ENCODE data around the gene PELO.

PELO gene

DNA sequence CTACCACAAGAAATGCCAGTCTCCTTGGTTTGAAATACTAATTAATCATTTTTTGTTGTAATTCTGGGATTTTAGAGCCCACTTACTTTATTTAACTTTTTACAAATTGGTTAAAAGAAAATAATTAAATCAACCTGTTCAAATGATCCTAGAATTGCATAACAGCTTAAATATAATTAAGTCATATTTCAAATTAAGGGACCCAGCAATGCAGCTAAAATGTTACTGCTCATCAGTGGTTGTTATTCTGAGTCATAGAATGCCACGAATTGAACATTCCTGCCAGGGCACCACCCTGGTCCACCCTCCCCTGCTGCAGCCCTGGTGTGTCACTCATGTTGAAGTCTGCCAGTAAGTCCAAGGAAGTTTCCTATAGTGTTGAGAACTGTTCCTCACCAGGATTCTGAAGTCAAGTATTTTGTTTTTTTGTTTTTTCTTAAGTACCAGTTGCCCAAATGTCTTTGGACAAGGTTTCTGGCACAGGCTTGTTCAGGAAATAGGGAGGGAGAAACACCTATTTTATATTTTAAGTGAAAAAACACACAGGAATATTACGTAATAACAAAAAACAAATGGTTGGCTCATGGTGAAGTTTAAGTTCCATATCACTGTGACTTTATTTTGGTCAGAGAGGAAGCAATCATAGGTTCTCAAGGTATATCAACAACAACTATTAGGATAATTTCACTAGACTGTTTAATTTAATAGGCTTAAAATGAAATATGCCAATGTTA lies 4.3 kb upstream of the PELO start:
- TF ChIP-seq EZH2phosphoT487 (conservative IDR thresholded peaks at IDR 0.05; ENCODE audit: low read length), result no peak
- TF ChIP-seq, protein P1, sequence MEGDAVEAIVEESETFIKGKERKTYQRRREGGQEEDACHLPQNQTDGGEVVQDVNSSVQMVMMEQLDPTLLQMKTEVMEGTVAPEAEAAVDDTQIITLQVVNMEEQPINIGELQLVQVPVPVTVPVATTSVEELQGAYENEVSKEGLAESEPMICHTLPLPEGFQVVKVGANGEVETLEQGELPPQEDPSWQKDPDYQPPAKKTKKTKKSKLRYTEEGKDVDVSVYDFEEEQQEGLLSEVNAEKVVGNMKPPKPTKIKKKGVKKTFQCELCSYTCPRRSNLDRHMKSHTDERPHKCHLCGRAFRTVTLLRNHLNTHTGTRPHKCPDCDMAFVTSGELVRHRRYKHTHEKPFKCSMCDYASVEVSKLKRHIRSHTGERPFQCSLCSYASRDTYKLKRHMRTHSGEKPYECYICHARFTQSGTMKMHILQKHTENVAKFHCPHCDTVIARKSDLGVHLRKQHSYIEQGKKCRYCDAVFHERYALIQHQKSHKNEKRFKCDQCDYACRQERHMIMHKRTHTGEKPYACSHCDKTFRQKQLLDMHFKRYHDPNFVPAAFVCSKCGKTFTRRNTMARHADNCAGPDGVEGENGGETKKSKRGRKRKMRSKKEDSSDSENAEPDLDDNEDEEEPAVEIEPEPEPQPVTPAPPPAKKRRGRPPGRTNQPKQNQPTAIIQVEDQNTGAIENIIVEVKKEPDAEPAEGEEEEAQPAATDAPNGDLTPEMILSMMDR (IDR thresholded peaks at IDR 0.05; ENCODE audit: insufficient read depth, low read length, poor library complexity, severe bottlenecking), result no peak
- H3K4me2 ChIP-seq (ENCODE audit: low read depth, low read length, poor library complexity, severe bottlenecking), result no peak overlapping the region

DNA sequence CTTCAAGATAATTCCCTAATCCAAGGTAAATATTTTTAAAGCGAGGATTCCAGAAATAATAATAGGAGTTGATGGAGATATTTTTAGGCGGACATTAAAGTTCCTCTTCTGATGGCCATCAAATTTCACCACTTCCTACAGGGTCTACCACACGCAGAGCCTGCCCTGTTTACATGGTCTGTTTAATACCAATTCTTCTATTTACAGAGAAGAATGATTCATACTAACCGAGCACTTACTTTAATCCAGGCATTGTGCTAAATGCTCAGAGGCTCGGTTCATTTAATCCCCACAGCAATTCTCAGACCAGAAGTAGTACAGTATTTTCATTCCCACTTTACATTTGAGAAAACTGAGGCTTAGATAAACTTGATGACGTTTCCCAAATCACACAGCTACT lies 3.0 kb upstream of the PELO start:
- Histone ChIP-seq H4K20me1 (ENCODE audit: low read depth, low read length) (no peaks in the 10 kb centered on the region), H3K9ac (ENCODE audit: low read length) (no peak overlapping the region)

More for the DNA sequence above, 4.3 kb upstream of the PELO start:
- no peaks in the 10 kb centered on the region for H3K9me2 ChIP-seq (replicated peaks; ENCODE audit: insufficient read depth, low read length)
- H3K4me3 ChIP-seq (ENCODE audit: insufficient read depth, low read length, poor library complexity, severe bottlenecking), result no peak overlapping the region
- no peaks in the 10 kb centered on the region for H3K27me3 ChIP-seq (ENCODE audit: low read length)
- H3K9ac ChIP-seq (ENCODE audit: low read length), result no peak overlapping the region
- H3K36me3 ChIP-seq (ENCODE audit: low read length), result no peaks in the 10 kb centered on the region
- H4K20me1 ChIP-seq (ENCODE audit: low read depth, low read length), result no peaks in the 10 kb centered on the region
- no peak overlapping the region for H3K27ac ChIP-seq (ENCODE audit: low read depth, low read length)
- no peaks in the 10 kb centered on the region for H3K9me3 ChIP-seq (ENCODE audit: insufficient read depth, low read length)
- no peaks in the 10 kb centered on the region for H3K79me2 ChIP-seq (ENCODE audit: insufficient read depth, low read length)
- no peaks in the 10 kb centered on the region for H3F3A ChIP-seq (ENCODE audit: insufficient read depth)
- no peak overlapping the region for H2AFZ ChIP-seq (ENCODE audit: low read depth, low read length, severe bottlenecking)

DNA sequence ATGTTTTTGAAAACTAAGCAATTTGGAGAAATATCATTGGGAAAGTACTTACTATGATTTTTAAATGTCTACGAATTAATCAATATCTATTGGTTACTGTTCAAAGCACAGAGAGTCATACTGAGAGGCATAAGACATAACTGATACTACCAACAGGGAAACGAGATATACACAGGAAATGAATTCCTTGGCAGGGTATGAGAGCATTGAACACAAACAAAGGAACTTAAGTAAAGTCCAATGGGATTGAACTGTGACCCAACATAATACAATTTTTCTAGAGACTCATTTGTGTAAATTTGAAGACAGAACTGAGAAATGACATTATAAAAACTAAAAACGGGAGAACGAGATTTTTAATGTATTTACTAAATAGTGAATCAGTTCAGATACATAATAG lies 1.3 kb upstream of the PELO start:
- Histone ChIP-seq H3K27ac (ENCODE audit: low read depth, low read length) (no peak overlapping the region), H3K4me2 (ENCODE audit: low read depth, low read length, poor library complexity, severe bottlenecking) (no peak overlapping the region), H4K20me1 (ENCODE audit: low read depth, low read length) (no peaks in the 10 kb centered on the region), H3K4me3 (ENCODE audit: insufficient read depth, low read length, poor library complexity, severe bottlenecking) (no peak overlapping the region), H3K36me3 (ENCODE audit: low read length) (no peaks in the 10 kb centered on the region), H3K9ac (ENCODE audit: low read length) (no peak overlapping the region), H3K9me2 (replicated peaks; ENCODE audit: insufficient read depth, low read length) (no peaks in the 10 kb centered on the region), H3K79me2 (ENCODE audit: insufficient read depth, low read length) (no peaks in the 10 kb centered on the region), H3K9me3 (ENCODE audit: insufficient read depth, low read length) (no peaks in the 10 kb centered on the region), H2AFZ (ENCODE audit: low read depth, low read length, severe bottlenecking) (no peak overlapping the region), H3F3A (ENCODE audit: insufficient read depth) (no peaks in the 10 kb centered on the region), H3K27me3 (ENCODE audit: low read length) (no peaks in the 10 kb centered on the region)
- TF ChIP-seq, protein P1 (IDR thresholded peaks at IDR 0.05; ENCODE audit: insufficient read depth, low read length, poor library complexity, severe bottlenecking), result no peak
- TF ChIP-seq EZH2phosphoT487 (conservative IDR thresholded peaks at IDR 0.05; ENCODE audit: low read length), result no peak

More for the DNA sequence above, 3.0 kb upstream of the PELO start:
- Histone ChIP-seq H3K36me3 (ENCODE audit: low read length) (no peaks in the 10 kb centered on the region), H3K27me3 (ENCODE audit: low read length) (no peaks in the 10 kb centered on the region), H3F3A (ENCODE audit: insufficient read depth) (no peaks in the 10 kb centered on the region), H3K9me3 (ENCODE audit: insufficient read depth, low read length) (no peaks in the 10 kb centered on the region), H3K4me3 (ENCODE audit: insufficient read depth, low read length, poor library complexity, severe bottlenecking) (no peak overlapping the region), H3K27ac (ENCODE audit: low read depth, low read length) (no peak overlapping the region), H2AFZ (ENCODE audit: low read depth, low read length, severe bottlenecking) (no peak overlapping the region), H3K79me2 (ENCODE audit: insufficient read depth, low read length) (no peaks in the 10 kb centered on the region), H3K4me2 (ENCODE audit: low read depth, low read length, poor library complexity, severe bottlenecking) (no peak overlapping the region), H3K9me2 (replicated peaks; ENCODE audit: insufficient read depth, low read length) (no peaks in the 10 kb centered on the region)
- TF ChIP-seq EZH2phosphoT487 (conservative IDR thresholded peaks at IDR 0.05; ENCODE audit: low read length), result no peak
- TF ChIP-seq, protein P1 (IDR thresholded peaks at IDR 0.05; ENCODE audit: insufficient read depth, low read length, poor library complexity, severe bottlenecking), result no peak
